HCT116 (cell line): ENCODE data around the gene AGAP5. TPM values are rescaled to one million over a fixed set of nuclear protein-coding genes. Genes with fewer than 3 reads are reported as not detected.

Experiments used
- ATAC-seq: fragments of 200-7000 bp; cut with Tn5 transposase; 2 replicates; pipeline ENCODE4 v1.9.1; 2020; ENCODE audit warnings: mild to moderate bottlenecking, moderate library complexity
- BruUV-seq: library from RNA; stranded (reverse); fragments of 400-500 nt; replicated peaks from 2 replicates; lab custom pipeline; 2021; lab: Mats Ljungman, UMichigan
- CTCF ChIA-PET: fragments of 300-600 bp; sonication (Branson Sonifier 250); formaldehyde crosslinking; loops from one replicate; lab custom pipeline; 2021; ENCODE audit warnings: antibody characterized with exemption; lab: Charles Lee
- POLR2A ChIA-PET: fragments of 300-600, 350-600 bp; sonication (Branson Sonifier 250); formaldehyde crosslinking; loops from one replicate; lab custom pipeline; 2021; ENCODE audit warnings: antibody characterized with exemption; lab: Charles Lee
- RAD21 ChIA-PET, 2 experiments: fragments of 300-600 bp; sonication (Branson Sonifier 250); formaldehyde crosslinking; loops; one replicate each; lab custom pipeline; 2023; ENCODE audit warnings: low total read pairs in 2 of 2; ENCODE audit not compliant: uncharacterized antibody in 2 of 2, unreplicated experiment in 2 of 2, low non-redundant PET in 1 of 2; lab: Charles Lee
- DNase-seq: peaks from one replicate; pipeline ENCODE4 v3.0.0-alpha.2; 2010; ENCODE audit warnings: low read depth, low spot score
- H2AFZ ChIP-seq: fragments of 200-600 bp; shearing (Covaris generic), sonication (generic); 2 replicates; pipeline ENCODE4 v1.6.1; 2017; ENCODE audit warnings: low read depth, mixed run types, mixed read lengths, antibody characterized with exemption, low read length; ENCODE audit not compliant: poor library complexity, severe bottlenecking
- H3K27ac ChIP-seq: 2 replicates; pipeline ENCODE4 v1.5.1; 2012; ENCODE audit warnings: low read depth, low read length
- H3K27me3 ChIP-seq: fragments of 200-600 bp; sonication (generic); 2 replicates; pipeline ENCODE4 v1.6.1; 2016; ENCODE audit warnings: mixed run types, low read length, mixed read lengths; ENCODE audit not compliant: insufficient read depth
- H3K36me3 ChIP-seq, 2 experiments: fragments of 200-500 bp in 1 of 2; fragments of 200-600 bp in 1 of 2; sonication (Bioruptor generic) in 1 of 2; sonication (generic) in 1 of 2; 2 replicates each; pipeline versions ENCODE4 v1.5.1 to v1.6.1; 2014 to 2016; ENCODE audit warnings: low read length in 2 of 2, inconsistent platforms in 1 of 2, mixed read lengths in 1 of 2, mixed run types in 1 of 2; ENCODE audit not compliant: insufficient read depth in 2 of 2, control insufficient read depth in 1 of 2
- H3K4me1 ChIP-seq, 2 experiments: fragments of 200-600 bp in 1 of 2; sonication (generic) in 1 of 2; 2 replicates each; pipeline versions ENCODE4 v1.5.1 to v1.6.1; 2012 to 2017; ENCODE audit warnings: low read length in 2 of 2, inconsistent platforms in 1 of 2, mild to moderate bottlenecking in 1 of 2, mixed read lengths in 1 of 2, mixed run types in 1 of 2, moderate library complexity in 1 of 2; ENCODE audit not compliant: insufficient read depth in 2 of 2, control insufficient read depth in 1 of 2
- H3K4me2 ChIP-seq: fragments of 200-600 bp; sonication (generic); 2 replicates; pipeline ENCODE4 v1.6.1; 2017; ENCODE audit warnings: mixed run types, low read length, mixed read lengths
- H3K4me3 ChIP-seq, 2 experiments: fragments of 200-600 bp in 1 of 2; sonication (generic) in 1 of 2; replicated peaks in 1 of 2; 2 replicates each; pipeline ENCODE4 v1.5.1; 2011 to 2016; ENCODE audit warnings: low read length in 2 of 2, control low read depth in 1 of 2, low read depth in 1 of 2, mild to moderate bottlenecking in 1 of 2, mixed read lengths in 1 of 2, mixed run types in 1 of 2
- H3K79me2 ChIP-seq: fragments of 200-600 bp; sonication (generic); 2 replicates; pipeline ENCODE4 v1.6.1; 2017; ENCODE audit warnings: mild to moderate bottlenecking, mixed run types, low read length, moderate library complexity, mixed read lengths; ENCODE audit not compliant: insufficient read depth
- H3K9ac ChIP-seq: fragments of 200-600 bp; sonication (generic); 2 replicates; pipeline ENCODE4 v1.6.1; 2016; ENCODE audit warnings: low read length, mixed read lengths
- H3K9me2 ChIP-seq: fragments of 200-600 bp; sonication (generic), shearing (Covaris generic); 2 replicates; pipeline ENCODE4 v1.6.1; 2017; ENCODE audit warnings: mixed run types, mild to moderate bottlenecking, moderate library complexity; ENCODE audit not compliant: insufficient read depth
- H3K9me3 ChIP-seq, 2 experiments: fragments of 200-500 bp in 1 of 2; fragments of 200-600 bp in 1 of 2; sonication (Bioruptor generic) in 1 of 2; sonication (generic) in 1 of 2; 2 replicates each; pipeline ENCODE4 v1.6.1; 2014 to 2017; ENCODE audit warnings: low read length in 2 of 2, mixed read lengths in 2 of 2, inconsistent platforms in 1 of 2, low read depth in 1 of 2, mild to moderate bottlenecking in 1 of 2, mixed run types in 1 of 2, moderate library complexity in 1 of 2; ENCODE audit not compliant: control insufficient read depth in 1 of 2, insufficient read depth in 1 of 2
- H4K20me1 ChIP-seq: fragments of 200-600 bp; sonication (generic), shearing (Covaris generic); 2 replicates; pipeline ENCODE4 v1.6.1; 2017; ENCODE audit warnings: mixed run types, mild to moderate bottlenecking, moderate library complexity; ENCODE audit not compliant: insufficient read depth
- CEBPB ChIP-seq: IDR thresholded peaks from 2 replicates; pipeline ENCODE4 v1.6.1; 2012; ENCODE audit warnings: low read depth
- ELF1 ChIP-seq: IDR thresholded peaks from 2 replicates; pipeline ENCODE4 v1.6.1; 2012; ENCODE audit warnings: low read depth, borderline replicate concordance
- EZH2 ChIP-seq: fragments of 200-600 bp; sonication (generic); IDR thresholded peaks from 2 replicates; pipeline ENCODE4 v1.6.1; 2017; ENCODE audit warnings: antibody characterized with exemption, mixed run types
- FOSL1 ChIP-seq: IDR thresholded peaks from 2 replicates; pipeline ENCODE4 v1.6.1; 2012; ENCODE audit warnings: low read depth
- JUND ChIP-seq: IDR thresholded peaks from 2 replicates; pipeline ENCODE4 v1.6.1; 2012
- POLR2A ChIP-seq: IDR thresholded peaks from 2 replicates; pipeline ENCODE4 v1.7.0; 2011; ENCODE audit warnings: borderline replicate concordance; ENCODE audit not compliant: insufficient read depth, insufficient read length; ENCODE audit errors: extremely low read depth
- SP1 ChIP-seq: IDR thresholded peaks from 2 replicates; pipeline ENCODE4 v1.6.1; 2012; ENCODE audit warnings: low read depth
- SRF ChIP-seq: IDR thresholded peaks from 2 replicates; pipeline ENCODE4 v1.6.1; 2012; ENCODE audit warnings: low read depth
- YY1 ChIP-seq: IDR thresholded peaks from 2 replicates; pipeline ENCODE4 v1.6.1; 2011; ENCODE audit warnings: low read length, low read depth, moderate library complexity, mild to moderate bottlenecking; ENCODE audit not compliant: insufficient replicate concordance; ENCODE audit errors: extremely low read depth
- ZFX ChIP-seq: fragments of 450-650 bp; IDR thresholded peaks from 2 replicates; pipeline ENCODE4 v1.6.1; 2017
- intact Hi-C: fragments of 100-400 bp; cut with micrococcal nuclease; formaldehyde crosslinking; loops from 2 replicates; pipeline ENCODE4 v1.10.0; 2022
- total RNA-seq: library from RNA; stranded (reverse); gene quantifications from one replicate; pipeline ENCODE4 v1.2.1, GENCODE V29; 2021; ENCODE audit not compliant: unreplicated experiment
- TF ChIP-seq, protein P1 (sequence below): IDR thresholded peaks from 2 replicates; pipeline ENCODE4 v1.6.1; 2012
- TF ChIP-seq, protein P2 (sequence below): IDR thresholded peaks from 2 replicates; pipeline ENCODE4 v1.6.1; 2012
- TF ChIP-seq, protein P3 (sequence below): IDR thresholded peaks from 2 replicates; pipeline ENCODE4 v1.6.1; 2011; ENCODE audit warnings: mild to moderate bottlenecking, low read length, moderate library complexity; ENCODE audit not compliant: insufficient replicate concordance; ENCODE audit errors: extremely low read depth
- TF ChIP-seq, protein P4 (sequence below), 3 experiments: fragments of 200-600 bp in 1 of 3; sonication (generic) in 1 of 3; IDR thresholded peaks in 2 of 3; conservative IDR thresholded peaks in 1 of 3; 2 replicates each; pipeline ENCODE4 v1.5.1; 2012 to 2017; ENCODE audit warnings: low read depth in 2 of 3, low read length in 2 of 3, antibody characterized with exemption in 1 of 3, borderline replicate concordance in 1 of 3, control low read depth in 1 of 3, mild to moderate bottlenecking in 1 of 3, mixed read lengths in 1 of 3, mixed run types in 1 of 3, moderate library complexity in 1 of 3; ENCODE audit not compliant: insufficient read depth in 1 of 3
- TF ChIP-seq, protein P5 (sequence below): IDR thresholded peaks from 2 replicates; pipeline ENCODE4 v1.6.1; 2012; ENCODE audit warnings: low read depth

The AGAP5 gene
- total RNA-seq, 1 experiment from 2014 or later: 7.5 TPM

DNA sequence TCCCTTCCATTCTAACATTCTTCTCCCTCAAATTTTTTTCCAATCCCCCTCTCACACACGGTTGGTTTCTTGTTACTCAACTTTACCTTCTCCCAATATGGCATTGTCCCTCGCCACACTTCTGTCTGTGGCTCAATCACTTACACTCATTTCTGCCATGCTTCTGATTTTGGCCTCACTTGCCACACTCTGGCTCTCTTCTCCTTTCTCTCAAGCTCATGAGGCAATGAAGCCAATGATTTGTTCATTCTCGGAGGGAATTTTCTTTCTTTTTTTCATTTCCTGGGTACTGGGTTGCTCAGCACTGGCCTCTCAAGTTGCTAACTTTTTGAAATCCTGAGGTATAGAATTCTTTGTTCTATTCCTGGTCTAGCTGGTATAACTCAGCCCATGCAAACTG lies 52.7 kb downstream of the AGAP5 start:
- TF ChIP-seq POLR2A (no peak), CEBPB (no peak), SP1 (no peak), EZH2 (no peak), ELF1 (no peak), ZFX (no peak), JUND (no peak), YY1 (no peak), FOSL1 (no peak), SRF (no peak)
- TF ChIP-seq, protein P1, sequence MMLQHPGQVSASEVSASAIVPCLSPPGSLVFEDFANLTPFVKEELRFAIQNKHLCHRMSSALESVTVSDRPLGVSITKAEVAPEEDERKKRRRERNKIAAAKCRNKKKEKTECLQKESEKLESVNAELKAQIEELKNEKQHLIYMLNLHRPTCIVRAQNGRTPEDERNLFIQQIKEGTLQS: no peak
- TF ChIP-seq, protein P2, sequence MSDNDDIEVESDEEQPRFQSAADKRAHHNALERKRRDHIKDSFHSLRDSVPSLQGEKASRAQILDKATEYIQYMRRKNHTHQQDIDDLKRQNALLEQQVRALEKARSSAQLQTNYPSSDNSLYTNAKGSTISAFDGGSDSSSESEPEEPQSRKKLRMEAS: no peak
- TF ChIP-seq, protein P3, sequence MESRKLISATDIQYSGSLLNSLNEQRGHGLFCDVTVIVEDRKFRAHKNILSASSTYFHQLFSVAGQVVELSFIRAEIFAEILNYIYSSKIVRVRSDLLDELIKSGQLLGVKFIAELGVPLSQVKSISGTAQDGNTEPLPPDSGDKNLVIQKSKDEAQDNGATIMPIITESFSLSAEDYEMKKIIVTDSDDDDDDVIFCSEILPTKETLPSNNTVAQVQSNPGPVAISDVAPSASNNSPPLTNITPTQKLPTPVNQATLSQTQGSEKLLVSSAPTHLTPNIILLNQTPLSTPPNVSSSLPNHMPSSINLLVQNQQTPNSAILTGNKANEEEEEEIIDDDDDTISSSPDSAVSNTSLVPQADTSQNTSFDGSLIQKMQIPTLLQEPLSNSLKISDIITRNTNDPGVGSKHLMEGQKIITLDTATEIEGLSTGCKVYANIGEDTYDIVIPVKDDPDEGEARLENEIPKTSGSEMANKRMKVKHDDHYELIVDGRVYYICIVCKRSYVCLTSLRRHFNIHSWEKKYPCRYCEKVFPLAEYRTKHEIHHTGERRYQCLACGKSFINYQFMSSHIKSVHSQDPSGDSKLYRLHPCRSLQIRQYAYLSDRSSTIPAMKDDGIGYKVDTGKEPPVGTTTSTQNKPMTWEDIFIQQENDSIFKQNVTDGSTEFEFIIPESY: no peak
- TF ChIP-seq, protein P4, sequence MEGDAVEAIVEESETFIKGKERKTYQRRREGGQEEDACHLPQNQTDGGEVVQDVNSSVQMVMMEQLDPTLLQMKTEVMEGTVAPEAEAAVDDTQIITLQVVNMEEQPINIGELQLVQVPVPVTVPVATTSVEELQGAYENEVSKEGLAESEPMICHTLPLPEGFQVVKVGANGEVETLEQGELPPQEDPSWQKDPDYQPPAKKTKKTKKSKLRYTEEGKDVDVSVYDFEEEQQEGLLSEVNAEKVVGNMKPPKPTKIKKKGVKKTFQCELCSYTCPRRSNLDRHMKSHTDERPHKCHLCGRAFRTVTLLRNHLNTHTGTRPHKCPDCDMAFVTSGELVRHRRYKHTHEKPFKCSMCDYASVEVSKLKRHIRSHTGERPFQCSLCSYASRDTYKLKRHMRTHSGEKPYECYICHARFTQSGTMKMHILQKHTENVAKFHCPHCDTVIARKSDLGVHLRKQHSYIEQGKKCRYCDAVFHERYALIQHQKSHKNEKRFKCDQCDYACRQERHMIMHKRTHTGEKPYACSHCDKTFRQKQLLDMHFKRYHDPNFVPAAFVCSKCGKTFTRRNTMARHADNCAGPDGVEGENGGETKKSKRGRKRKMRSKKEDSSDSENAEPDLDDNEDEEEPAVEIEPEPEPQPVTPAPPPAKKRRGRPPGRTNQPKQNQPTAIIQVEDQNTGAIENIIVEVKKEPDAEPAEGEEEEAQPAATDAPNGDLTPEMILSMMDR (IDR thresholded peaks at IDR 0.05 in 2 of 3, conservative IDR thresholded peaks at IDR 0.05 in 1 of 3; ENCODE audit: borderline replicate concordance in 1 of 3, insufficient read depth in 1 of 3, low read depth in 2 of 3, low read length in 2 of 3): no peak
- TF ChIP-seq, protein P5, sequence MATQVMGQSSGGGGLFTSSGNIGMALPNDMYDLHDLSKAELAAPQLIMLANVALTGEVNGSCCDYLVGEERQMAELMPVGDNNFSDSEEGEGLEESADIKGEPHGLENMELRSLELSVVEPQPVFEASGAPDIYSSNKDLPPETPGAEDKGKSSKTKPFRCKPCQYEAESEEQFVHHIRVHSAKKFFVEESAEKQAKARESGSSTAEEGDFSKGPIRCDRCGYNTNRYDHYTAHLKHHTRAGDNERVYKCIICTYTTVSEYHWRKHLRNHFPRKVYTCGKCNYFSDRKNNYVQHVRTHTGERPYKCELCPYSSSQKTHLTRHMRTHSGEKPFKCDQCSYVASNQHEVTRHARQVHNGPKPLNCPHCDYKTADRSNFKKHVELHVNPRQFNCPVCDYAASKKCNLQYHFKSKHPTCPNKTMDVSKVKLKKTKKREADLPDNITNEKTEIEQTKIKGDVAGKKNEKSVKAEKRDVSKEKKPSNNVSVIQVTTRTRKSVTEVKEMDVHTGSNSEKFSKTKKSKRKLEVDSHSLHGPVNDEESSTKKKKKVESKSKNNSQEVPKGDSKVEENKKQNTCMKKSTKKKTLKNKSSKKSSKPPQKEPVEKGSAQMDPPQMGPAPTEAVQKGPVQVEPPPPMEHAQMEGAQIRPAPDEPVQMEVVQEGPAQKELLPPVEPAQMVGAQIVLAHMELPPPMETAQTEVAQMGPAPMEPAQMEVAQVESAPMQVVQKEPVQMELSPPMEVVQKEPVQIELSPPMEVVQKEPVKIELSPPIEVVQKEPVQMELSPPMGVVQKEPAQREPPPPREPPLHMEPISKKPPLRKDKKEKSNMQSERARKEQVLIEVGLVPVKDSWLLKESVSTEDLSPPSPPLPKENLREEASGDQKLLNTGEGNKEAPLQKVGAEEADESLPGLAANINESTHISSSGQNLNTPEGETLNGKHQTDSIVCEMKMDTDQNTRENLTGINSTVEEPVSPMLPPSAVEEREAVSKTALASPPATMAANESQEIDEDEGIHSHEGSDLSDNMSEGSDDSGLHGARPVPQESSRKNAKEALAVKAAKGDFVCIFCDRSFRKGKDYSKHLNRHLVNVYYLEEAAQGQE: no peak
- no peaks in the 10 kb centered on the region for H3K27me3 ChIP-seq
- ChIA-PET CTCF (interaction anchor here (4.1 kb wide), 1 partner anchor 116 kb away, joined by 36 read pairs; no protein-coding TSS in a partner anchor), POLR2A (interaction anchor here (1.6 kb wide), 1 partner anchor 398 kb away, joined by 3 read pairs; the partner anchor contains the start of gene DNAJC9), RAD21 (interaction anchor here in 1 of 2 experiments (0.7 kb wide), 1 partner anchor 381 kb away, joined by 3 read pairs; no protein-coding TSS in a partner anchor)
- no peaks in the 10 kb centered on the region for H3K9me3 ChIP-seq
- no peaks in the 10 kb centered on the region for H3K9me2 ChIP-seq
- DNase-seq (no peak), ATAC-seq (no peak)
- BruUV-seq: no TSS peak
- no peak overlapping the region for H3K27ac ChIP-seq
- H3K79me2 ChIP-seq: no peaks in the 10 kb centered on the region
- H3K4me2 ChIP-seq: no peak overlapping the region
- no peaks in the 10 kb centered on the region for H4K20me1 ChIP-seq
- H3K9ac ChIP-seq: no peak overlapping the region
- H3K4me3 ChIP-seq: no peak overlapping the region
- intact Hi-C loops: no loop called here
- H2AFZ ChIP-seq: no peak overlapping the region
- H3K4me1 ChIP-seq: peaks cover 0 to 11% of the 10 kb centered on the region in 2 experiments; a peak in 3 of 4 replicates
- no peaks in the 10 kb centered on the region for H3K36me3 ChIP-seq
